NCI-H82 (cell line): ENCODE results near the gene GPR85.
"Not testable (repeated sequence)": the region's sequence is repeated elsewhere in the genome, so short reads cannot be mapped to it uniquely, and the experiment has no call there.

Experiments
- DNase-seq: peaks from one replicate; lab custom pipeline; 2025; lab: John Stamatoyannopoulos, UW

GPR85 gene

GRCh38 chr7:113083816-113084495, 2.7 kb downstream of the GPR85 start:
- no peak for DNase-seq

GRCh38 chr7:113083132-113083815, 3.4 kb downstream of the GPR85 start:
- DNase-seq = peak; percentile 41

- DNase-seq = no peak
Measured at GRCh38 chr7:113078331-113078730, 8.3 kb downstream of the GPR85 start.

GRCh38 chr7:113076703-113077102, 9.9 kb downstream of the GPR85 start:
- no peak for DNase-seq

DNA sequence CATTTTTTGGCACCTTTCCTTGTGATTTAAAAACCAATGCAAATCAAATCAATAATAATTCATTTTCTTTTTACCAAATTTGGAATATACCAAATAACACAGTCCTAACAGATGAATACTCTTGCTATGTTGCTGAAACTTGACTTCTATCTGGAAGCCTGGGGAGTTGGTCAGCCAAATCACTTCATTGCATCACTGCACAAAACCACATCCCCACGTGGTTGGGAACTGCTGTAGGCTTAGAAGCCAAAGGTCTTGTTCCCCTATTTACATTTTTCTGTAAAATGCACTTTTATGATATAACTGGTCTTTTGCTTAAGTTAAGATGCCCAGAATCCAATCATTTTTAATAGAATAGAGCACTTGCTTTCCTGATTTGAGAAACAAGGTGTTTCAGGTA, 15.2 kb downstream of the GPR85 start:
- no peak for DNase-seq

GRCh38 chr7:113062499-113062898, 24.1 kb downstream of the GPR85 start:
- DNase-seq = no peak

- no peak for DNase-seq
Measured at GRCh38 chr7:113060100-113060499, 26.5 kb downstream of the GPR85 start.

GRCh38 chr7:113054938-113055337, 31.7 kb downstream of the GPR85 start:
- no peak for DNase-seq

DNA sequence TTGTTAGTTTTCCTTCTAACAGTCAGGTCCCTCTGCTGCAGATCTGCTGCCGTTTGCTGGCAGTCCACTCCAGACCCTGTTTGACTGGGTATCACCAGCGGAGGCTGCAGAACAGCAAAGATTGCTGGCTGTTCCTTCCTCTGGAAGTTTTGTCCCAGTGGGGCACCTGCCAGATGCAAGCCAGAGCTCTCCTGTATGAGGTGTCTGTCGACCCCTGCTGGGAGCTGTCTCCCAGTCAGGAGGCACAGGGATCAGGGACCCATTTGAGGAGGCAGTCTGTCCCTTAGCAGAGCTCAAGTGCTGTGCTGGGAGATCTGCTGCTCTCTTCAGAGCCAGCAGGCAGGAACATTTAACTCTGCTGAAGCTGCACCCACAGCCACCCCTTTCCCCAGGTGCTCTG, 32.4 kb downstream of the GPR85 start:
- not testable (repeated sequence) for DNase-seq

- not testable (repeated sequence) for DNase-seq
Measured at GRCh38 chr7:113049221-113049620, 37.4 kb downstream of the GPR85 start.

DNA sequence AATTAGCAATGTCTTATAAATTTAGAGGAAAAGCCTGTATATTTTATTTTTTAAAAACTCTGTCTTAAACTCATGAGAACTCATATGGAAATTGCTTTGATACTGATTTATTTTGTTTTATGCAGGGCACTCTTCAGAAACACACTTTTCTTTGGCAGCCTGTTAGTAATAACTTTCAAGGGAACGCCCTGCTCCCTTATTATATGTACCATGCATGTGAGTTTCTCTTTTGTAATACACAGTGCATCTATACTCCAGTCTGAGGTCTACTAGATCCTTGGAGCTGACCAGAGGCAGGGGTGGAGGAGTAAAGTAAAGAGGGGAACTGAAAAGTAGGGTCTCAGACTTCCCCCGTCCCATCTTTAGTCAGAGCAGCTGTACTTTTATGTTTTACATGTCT, 40.2 kb downstream of the GPR85 start:
- DNase-seq = no peak

DNA sequence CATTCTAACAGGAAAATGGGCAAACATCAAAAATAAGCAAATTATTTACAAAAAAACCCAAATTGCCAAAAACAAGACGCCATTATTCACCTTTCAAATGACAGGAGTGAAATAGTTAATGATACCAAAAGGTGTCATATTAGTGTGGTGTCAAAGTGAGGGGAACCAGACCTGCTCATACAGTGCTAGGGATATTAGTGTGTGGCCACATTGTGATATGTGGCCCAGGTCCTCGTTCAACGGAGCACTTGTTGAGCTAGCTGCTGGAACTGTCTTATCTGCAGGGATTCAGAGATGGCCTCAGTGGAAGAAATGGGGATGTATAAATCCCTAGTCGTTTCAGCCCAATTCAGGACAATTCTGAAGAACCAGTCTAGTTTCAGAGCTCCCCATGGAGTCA, 41.2 kb downstream of the GPR85 start:
- no peak for DNase-seq

- DNase-seq = peak; percentile 76
Measured at GRCh38 chr7:113044394-113044793, 42.2 kb downstream of the GPR85 start.

- no peak for DNase-seq
Measured at GRCh38 chr7:113040849-113041248, 45.8 kb downstream of the GPR85 start.

- no peak for DNase-seq
Measured at GRCh38 chr7:113033959-113034358, 52.7 kb downstream of the GPR85 start.
